OCI-LY3 (cell line): ENCODE data around the gene RECK.

Experiments used
- H2AFZ ChIP-seq: fragments of 200-600, 300-600 bp; shearing (Covaris generic); 2 replicates; pipeline ENCODE4 v1.6.0; 2014; ENCODE audit warnings: antibody characterized with exemption, low read depth, low read length
- H3K27ac ChIP-seq: fragments of 200-600, 300-600 bp; sonication (generic); 2 replicates; pipeline ENCODE4 v1.5.1; 2014; ENCODE audit warnings: mild to moderate bottlenecking, low read length, moderate library complexity, mixed read lengths
- H3K27me3 ChIP-seq: fragments of 200-600, 300-600 bp; sonication (generic); 2 replicates; pipeline ENCODE4 v1.6.1; 2014; ENCODE audit warnings: low read depth, low read length, mixed read lengths
- H3K36me3 ChIP-seq: fragments of 200-600, 300-600 bp; sonication (generic); replicated peaks from 2 replicates; pipeline ENCODE3; 2014; ENCODE audit warnings: low read depth, low read length, mixed read lengths
- H3K4me1 ChIP-seq: fragments of 300-600, 200-600 bp; sonication (generic); 2 replicates; pipeline ENCODE4 v1.6.1; 2014; ENCODE audit warnings: low read length, mixed read lengths
- H3K4me2 ChIP-seq: fragments of 200-600, 300-600 bp; sonication (generic); 2 replicates; pipeline ENCODE4 v1.6.1; 2014; ENCODE audit warnings: low read length, mixed read lengths
- H3K4me3 ChIP-seq: fragments of 300-600, 200-600 bp; sonication (generic); 2 replicates; pipeline ENCODE4 v1.5.1; 2014; ENCODE audit warnings: antibody characterized with exemption, mild to moderate bottlenecking, low read length, moderate library complexity
- H3K79me2 ChIP-seq: fragments of 300-600, 200-600 bp; shearing (Covaris generic); 2 replicates; pipeline ENCODE4 v1.6.1; 2014; ENCODE audit warnings: mild to moderate bottlenecking, low read length, mixed read lengths
- H3K9ac ChIP-seq: fragments of 300-600, 200-600 bp; shearing (Covaris generic); 2 replicates; pipeline ENCODE4 v1.6.0; 2014; ENCODE audit warnings: mild to moderate bottlenecking, low read length, moderate library complexity
- H3K9me3 ChIP-seq: fragments of 200-600, 300-600 bp; shearing (Covaris generic); 2 replicates; pipeline ENCODE4 v1.6.1; 2014; ENCODE audit warnings: low read length, mixed read lengths; ENCODE audit not compliant: insufficient read depth
- H4K20me1 ChIP-seq: fragments of 200-600, 300-600 bp; sonication (generic); 2 replicates; pipeline ENCODE4 v1.6.1; 2016; ENCODE audit warnings: low read length, mixed read lengths; ENCODE audit not compliant: insufficient read depth
- CTCF ChIP-seq: fragments of 200-600, 300-600 bp; sonication (generic); IDR thresholded peaks from 2 replicates; pipeline ENCODE4 v1.5.1; 2014; ENCODE audit warnings: antibody characterized with exemption, low read length, low read depth
- EZH2phosphoT487 ChIP-seq: fragments of 200-600 bp; shearing (Covaris generic); IDR thresholded peaks from 2 replicates; pipeline ENCODE4 v1.6.1; 2018; ENCODE audit warnings: antibody characterized with exemption, mixed run types, low read depth

Gene RECK

GRCh38 chr9:36141288-36141687 lies 104.6 kb downstream of the RECK start:
- H3K4me3 ChIP-seq = no peak overlapping the region
- peaks cover 13% of the 10 kb centered on the region for H3K4me1 ChIP-seq
- no peak overlapping the region for H3K4me2 ChIP-seq
- H2AFZ ChIP-seq = no peak overlapping the region
- H3K9ac ChIP-seq = no peak overlapping the region
- TF ChIP-seq CTCF = no peak
- TF ChIP-seq EZH2phosphoT487 = no peak
- no peaks in the 10 kb centered on the region for H4K20me1 ChIP-seq
- H3K36me3 ChIP-seq = no peaks in the 10 kb centered on the region
- peaks cover 10% of the 10 kb centered on the region for H3K27me3 ChIP-seq
- no peaks in the 10 kb centered on the region for H3K79me2 ChIP-seq
- H3K9me3 ChIP-seq = no peaks in the 10 kb centered on the region
- H3K27ac ChIP-seq = no peak overlapping the region

GRCh38 chr9:36141761-36142160 lies 105.0 kb downstream of the RECK start:
- no peak overlapping the region for H2AFZ ChIP-seq

GRCh38 chr9:36142510-36143244 lies 106.0 kb downstream of the RECK start:
- Histone ChIP-seq H3K4me2 (peak overlapping the region; percentile 20), H2AFZ (no peak overlapping the region), H3K9ac (no peak overlapping the region), H3K36me3 (no peaks in the 10 kb centered on the region), H3K27me3 (peaks cover 3% of the 10 kb centered on the region), H3K4me3 (no peak overlapping the region), H4K20me1 (no peaks in the 10 kb centered on the region), H3K79me2 (no peaks in the 10 kb centered on the region), H3K9me3 (no peaks in the 10 kb centered on the region), H3K27ac (no peak overlapping the region), H3K4me1 (peaks cover 7% of the 10 kb centered on the region; the same call in 1 of the 2 replicates)
- TF ChIP-seq CTCF = no peak
- no peak for TF ChIP-seq EZH2phosphoT487

More at GRCh38 chr9:36141761-36142160, 105.0 kb downstream of the RECK start:
- no peak for TF ChIP-seq CTCF
- TF ChIP-seq EZH2phosphoT487 = no peak
- Histone ChIP-seq H3K4me2 (no peak overlapping the region), H3K79me2 (no peaks in the 10 kb centered on the region), H3K9me3 (no peaks in the 10 kb centered on the region), H3K27me3 (peaks cover 10% of the 10 kb centered on the region), H3K36me3 (no peaks in the 10 kb centered on the region), H3K9ac (no peak overlapping the region), H3K4me1 (peaks cover 13% of the 10 kb centered on the region), H4K20me1 (no peaks in the 10 kb centered on the region), H3K27ac (no peak overlapping the region), H3K4me3 (no peak overlapping the region)

- Histone ChIP-seq H3K27ac (no peak overlapping the region), H3K4me2 (peak overlapping the region; percentile 20; the same call in 1 of the 2 replicates), H3K27me3 (no peaks in the 10 kb centered on the region), H4K20me1 (no peaks in the 10 kb centered on the region), H3K4me3 (no peak overlapping the region), H3K4me1 (peaks cover 6% of the 10 kb centered on the region; the same call in 1 of the 2 replicates), H2AFZ (no peak overlapping the region), H3K79me2 (no peaks in the 10 kb centered on the region), H3K36me3 (no peaks in the 10 kb centered on the region), H3K9me3 (no peaks in the 10 kb centered on the region), H3K9ac (no peak overlapping the region)
- TF ChIP-seq EZH2phosphoT487 (no peak), CTCF (no peak)
Observed at GRCh38 chr9:36143245-36143641, 106.5 kb downstream of the RECK start.
